HG02798 (cell line): ENCODE data around the gene PPM1M.

Experiments
- ATAC-seq: cut with Tn5 transposase; IDR thresholded peaks from one replicate; pipeline ENCODE4 v1.9.1; 2021; ENCODE audit warnings: mild to moderate bottlenecking; ENCODE audit not compliant: unreplicated experiment, poor library complexity

PPM1M gene

GRCh38 chr3:52243791-52244628 lies 1.5 kb upstream of the PPM1M start:
- peak; percentile 20 for ATAC-seq

DNA sequence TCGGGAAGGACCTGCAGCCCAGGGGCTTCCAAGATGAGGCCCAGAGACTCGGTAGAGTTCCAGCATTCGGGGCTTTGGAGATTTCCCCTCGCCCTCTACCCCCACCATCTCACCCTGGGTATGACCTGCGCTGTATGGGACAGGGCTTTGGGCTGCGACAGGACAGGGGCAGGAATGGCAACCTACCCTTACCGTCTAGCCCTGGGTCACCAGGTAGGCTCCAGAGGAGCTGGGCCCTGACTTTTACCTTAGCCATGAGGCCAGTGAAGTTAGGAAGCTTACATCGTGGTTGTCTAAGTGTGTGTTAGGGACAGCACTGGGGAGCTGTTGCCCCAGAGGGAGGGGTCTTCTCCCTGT lies 683 bp downstream of the PPM1M start:
- no peak for ATAC-seq

- ATAC-seq: no peak
Observed at GRCh38 chr3:52246728-52247408, 1.3 kb downstream of the PPM1M start.

DNA sequence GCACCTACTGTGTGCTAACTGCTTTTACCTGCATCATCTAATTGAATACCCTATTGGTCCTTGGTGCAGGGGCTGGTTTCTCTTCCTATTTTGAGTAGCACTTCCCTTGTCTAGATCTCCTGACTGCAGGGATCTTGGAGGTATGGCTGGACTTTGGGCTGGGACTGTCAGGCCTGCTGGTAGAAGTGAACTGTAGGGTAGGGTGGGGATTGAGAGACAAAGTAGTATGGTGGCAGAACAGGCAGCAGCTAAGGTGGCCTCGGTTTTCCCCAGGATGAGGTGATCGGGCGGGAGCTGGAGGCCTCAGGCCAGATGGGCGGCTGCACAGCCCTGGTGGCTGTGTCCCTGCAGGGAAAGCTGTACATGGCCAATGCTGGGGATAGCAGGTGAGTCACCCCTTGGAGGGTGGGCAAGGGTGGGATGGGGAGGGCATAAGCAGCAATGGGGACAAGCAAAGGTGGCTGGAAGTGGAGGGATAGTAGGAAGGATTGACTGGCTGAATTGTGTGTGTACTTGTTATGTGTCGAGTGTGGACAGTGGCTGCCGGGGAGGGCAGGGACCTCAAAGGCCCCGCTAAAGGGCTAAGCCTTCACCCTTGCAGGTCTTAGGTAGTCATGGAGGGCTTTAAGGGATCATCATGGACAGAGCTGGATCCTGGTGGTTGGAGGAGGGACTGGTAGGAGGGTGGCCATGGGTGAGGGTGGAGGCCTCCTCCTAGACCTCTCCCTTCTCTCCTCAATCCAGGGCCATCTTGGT lies 2.0 kb downstream of the PPM1M start:
- no peak for ATAC-seq

DNA sequence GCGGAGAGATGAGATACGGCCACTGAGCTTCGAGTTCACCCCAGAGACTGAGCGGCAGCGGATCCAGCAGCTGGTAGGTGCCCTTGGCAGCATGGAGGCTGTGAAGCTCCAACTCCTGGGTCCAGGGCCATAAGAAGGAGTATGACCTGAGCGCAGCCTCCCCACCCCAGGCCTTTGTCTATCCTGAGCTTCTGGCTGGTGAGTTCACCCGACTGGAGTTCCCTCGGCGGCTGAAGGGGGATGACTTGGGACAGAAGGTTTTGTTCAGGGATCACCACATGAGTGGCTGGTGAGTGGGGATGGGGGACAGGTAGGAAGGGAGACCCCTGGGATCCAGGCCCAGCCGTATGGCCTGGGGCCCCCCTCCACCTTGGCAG lies 2.6 kb downstream of the PPM1M start:
- no peak for ATAC-seq

- ATAC-seq: no peak
Observed at GRCh38 chr3:52248816-52249547, 3.4 kb downstream of the PPM1M start.

GRCh38 chr3:52249683-52250082 lies 4.1 kb downstream of the PPM1M start:
- no peak for ATAC-seq

GRCh38 chr3:52250122-52250521 lies 4.6 kb downstream of the PPM1M start:
- no peak for ATAC-seq

DNA sequence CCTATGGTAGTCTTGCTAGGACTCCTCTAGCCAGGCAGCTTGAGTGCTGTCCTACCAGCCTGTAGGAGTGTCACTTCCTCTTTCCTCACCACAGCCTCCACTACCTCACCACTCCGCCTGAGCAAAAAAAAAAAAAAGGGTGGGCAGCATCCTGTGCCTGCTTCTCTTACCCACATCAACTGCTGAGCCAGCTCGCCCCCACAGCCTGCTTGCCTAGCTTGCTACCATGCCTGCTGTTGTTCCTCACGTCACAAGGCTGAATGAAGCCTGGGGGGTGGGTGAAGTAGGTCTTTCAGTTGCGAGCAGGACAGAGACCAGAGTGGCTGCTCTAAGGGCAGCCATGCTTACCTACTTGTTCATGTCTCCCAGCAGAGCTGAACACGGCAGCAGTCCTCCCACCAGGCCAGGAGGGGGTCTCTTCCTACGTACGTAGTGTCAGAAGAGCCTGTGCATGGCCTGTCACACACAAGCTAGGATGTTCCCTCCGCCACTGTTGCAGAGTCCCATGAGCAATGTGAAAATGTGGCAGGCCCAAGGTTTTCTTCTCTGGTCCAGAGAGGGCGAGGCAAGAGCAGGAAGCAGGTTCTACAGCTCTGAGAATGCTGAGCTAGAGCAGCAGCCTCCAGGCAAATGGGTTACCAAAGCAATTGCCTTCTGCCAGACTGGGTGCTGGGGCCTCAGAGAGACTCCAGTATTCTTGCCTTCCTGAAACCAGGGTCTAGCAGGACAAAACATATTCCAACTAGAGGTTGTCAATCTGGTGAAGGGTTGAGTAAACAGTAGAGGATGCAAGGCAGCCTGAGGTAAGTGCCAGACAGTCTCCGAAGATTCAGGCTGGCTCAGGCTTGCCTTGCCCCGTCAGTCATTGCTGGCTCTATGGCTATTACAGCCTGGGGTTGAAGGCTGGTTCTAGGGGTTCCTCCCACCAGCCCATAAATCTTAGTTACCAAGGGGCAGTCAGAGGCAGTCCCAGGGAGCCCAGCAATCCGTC lies 8.1 kb downstream of the PPM1M start:
- peak; percentile 95 for ATAC-seq

GRCh38 chr3:52254608-52255007 lies 9.0 kb downstream of the PPM1M start:
- ATAC-seq: no peak

DNA sequence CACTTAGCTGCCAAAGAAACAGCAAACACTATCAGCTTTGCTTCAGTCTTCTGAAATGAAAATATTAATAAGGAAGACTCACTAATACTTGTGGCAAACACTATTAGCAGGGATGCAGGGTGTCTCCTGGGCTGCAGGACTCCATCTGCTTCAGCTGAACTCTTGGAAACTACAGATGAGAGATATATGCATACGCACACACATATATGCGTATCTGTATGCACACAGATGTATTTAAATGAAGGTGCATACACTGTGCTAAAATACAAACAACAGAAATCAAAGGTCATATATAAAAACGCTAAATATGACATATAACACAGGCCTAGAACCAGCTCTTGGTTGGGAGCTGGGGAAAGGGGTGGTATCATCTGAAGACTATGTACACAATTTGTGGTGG lies 10.6 kb downstream of the PPM1M start:
- no peak for ATAC-seq

- ATAC-seq: no peak
Observed at GRCh38 chr3:52256622-52257021, 11.1 kb downstream of the PPM1M start.

- ATAC-seq: no peak
Observed at GRCh38 chr3:52257911-52258310, 12.4 kb downstream of the PPM1M start.

DNA sequence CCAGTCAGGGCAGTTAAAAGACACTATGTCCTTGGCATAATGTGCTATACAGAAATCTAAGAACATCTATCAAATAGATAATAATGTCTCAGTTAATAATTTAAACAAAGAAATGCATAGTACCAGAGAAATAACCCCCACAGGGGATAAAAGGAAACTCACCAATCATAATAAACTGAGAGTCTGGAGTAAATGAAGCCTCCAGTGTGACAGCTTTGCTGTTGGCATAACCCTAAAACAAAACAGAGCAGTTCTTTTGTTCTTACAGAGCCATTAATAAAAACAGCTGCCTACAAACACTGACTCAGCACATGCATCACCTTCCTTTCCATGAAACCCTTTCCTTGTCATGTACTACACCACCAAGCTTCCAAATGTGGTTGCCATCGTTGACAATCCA lies 13.5 kb downstream of the PPM1M start:
- no peak for ATAC-seq

DNA sequence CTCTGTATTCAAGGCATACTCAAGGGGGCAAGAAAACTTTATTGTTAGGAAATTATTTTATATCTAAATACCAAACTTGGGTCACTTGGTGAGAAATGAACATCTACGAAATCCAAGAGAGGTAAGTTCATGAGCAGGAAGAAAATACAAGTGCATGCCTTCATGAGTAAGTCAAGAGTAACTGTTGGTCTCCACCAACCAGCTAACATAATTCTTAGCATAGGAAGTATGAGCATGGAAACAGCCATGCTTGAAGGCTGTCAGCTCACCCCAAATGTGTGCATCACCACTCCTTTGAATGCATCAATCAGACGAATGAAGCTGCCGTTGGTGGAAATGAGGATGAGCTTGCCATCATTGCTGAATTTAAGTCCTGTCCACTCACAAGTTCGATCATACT lies 13.9 kb downstream of the PPM1M start:
- no peak for ATAC-seq

- no peak for ATAC-seq
Observed at GRCh38 chr3:52262447-52262846, 16.9 kb downstream of the PPM1M start.

GRCh38 chr3:52265387-52265786 lies 19.8 kb downstream of the PPM1M start:
- no peak for ATAC-seq

GRCh38 chr3:52268036-52268435 lies 22.5 kb downstream of the PPM1M start:
- no peak for ATAC-seq

- ATAC-seq: no peak
Observed at GRCh38 chr3:52269776-52270175, 24.2 kb downstream of the PPM1M start.
